G401 (cell line): Measurements from ENCODE around the gene CAMLG. TPM values are rescaled to one million over a fixed set of nuclear protein-coding genes. Genes with fewer than 3 reads are reported as not detected.
A peak's percentile ranks its signal among the peaks of the same experiment; 100 is the strongest.
"Not testable (repeated sequence)": the region's sequence is repeated elsewhere in the genome, so short reads cannot be mapped to it uniquely, and the experiment has no call there.

Experiments
- DNase-seq: peaks from one replicate; pipeline ENCODE4 v3.0.0-alpha.2; 2015; ENCODE audit warnings: low spot score
- in situ Hi-C: cut with HindIII; loops from 2 replicates; pipeline ENCODE4 v1.10.0; 2016; ENCODE audit warnings: low sequenced_read_pairs, mixed read lengths
- total RNA-seq: library from RNA; depleted of rRNA; stranded (reverse); fragments of >200 nt; shearing (Covaris generic); gene quantifications from 2 replicates; pipeline ENCODE4 v1.2.3, GENCODE V29; 2014; rRNA removed

The CAMLG gene
- total RNA-seq, result 26.2 and 39.2 TPM in 2 replicates

DNA sequence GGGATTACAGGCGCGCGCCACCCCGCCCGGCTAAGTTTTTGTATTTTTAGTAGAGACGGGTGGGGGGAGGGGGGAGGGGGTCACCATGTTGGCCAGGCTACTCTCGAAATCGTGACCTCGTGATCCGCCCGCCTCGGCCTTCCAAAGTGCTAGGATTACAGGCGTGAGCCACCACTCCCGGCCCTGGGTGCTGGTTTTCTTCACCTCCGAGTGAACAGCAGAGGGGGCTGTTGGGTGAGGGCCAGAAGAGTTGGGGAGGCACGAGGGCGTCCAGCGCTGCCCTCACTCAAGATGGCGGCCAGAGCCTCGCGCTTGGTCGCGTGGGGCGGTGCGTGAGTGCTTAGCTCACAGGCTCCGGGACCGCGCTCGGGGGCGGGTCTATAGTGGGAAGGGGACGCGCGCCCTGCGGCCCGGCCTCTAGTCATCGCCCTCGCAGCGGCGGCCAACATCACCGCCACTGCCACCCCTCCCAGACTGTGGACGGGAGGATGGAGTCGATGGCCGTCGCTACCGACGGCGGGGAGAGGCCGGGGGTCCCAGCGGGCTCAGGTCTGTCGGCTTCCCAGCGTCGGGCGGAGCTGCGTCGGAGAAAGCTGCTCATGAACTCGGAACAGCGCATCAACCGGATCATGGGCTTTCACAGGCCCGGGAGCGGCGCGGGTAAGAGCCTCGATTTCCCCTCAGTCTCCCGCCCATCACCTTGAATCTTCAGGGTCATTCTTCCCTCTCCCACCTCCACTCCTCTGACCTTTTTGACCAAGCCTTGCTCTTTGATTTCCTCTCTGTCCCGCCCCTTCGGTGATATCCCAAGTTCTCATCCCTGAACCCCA is at the start of gene CAMLG:
TSS of gene CAMLG (plus strand) at position 416 of the 830 bp plus-strand sequence. CDS start at position 489, 73 bp downstream.
- DNase-seq, result peak; percentile 98
- in situ Hi-C loops, result no loop called here

DNA sequence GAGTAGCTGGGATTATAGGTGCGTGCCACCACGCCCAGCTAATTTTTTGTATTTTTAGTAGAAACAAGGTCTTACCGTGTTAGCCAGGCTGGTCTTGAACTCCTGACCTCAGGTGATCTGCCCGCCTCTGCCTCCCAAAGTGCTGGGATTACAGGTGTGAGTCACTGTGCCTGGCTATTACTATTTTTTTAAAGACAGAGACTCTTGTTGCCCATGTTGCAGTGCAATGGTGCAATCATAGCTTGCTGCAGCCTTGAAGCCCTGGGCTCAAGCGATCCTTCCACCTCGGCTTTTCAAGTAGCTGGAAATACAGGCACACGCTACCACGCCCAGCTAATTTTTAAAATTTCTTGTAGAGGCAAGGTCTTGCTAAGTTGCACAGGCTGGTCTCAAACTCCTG is 48.2 kb upstream of the CAMLG start:
- DNase-seq, in situ Hi-C loops: not testable (repeated sequence)

DNA sequence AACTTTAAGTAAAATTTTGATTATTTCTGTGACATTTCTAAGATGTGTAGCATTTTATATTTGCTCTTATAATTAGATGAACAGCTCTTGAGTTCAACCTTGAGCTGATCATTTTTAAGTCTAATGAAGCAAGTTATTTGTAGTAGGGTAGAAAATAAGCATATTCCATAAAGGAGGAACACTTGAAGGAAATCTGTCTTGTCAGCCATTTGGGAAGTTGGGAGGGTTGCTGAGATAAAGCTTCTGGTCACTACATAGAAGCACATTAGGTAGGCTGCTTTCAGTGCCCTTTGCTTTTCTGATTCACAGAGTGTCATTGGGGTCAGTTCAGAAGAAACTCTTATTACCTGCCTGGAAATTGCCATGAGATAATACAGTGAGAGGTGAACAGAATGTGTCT is 45.6 kb upstream of the CAMLG start:
- in situ Hi-C loops, result no loop called here
- DNase-seq, result no peak

DNA sequence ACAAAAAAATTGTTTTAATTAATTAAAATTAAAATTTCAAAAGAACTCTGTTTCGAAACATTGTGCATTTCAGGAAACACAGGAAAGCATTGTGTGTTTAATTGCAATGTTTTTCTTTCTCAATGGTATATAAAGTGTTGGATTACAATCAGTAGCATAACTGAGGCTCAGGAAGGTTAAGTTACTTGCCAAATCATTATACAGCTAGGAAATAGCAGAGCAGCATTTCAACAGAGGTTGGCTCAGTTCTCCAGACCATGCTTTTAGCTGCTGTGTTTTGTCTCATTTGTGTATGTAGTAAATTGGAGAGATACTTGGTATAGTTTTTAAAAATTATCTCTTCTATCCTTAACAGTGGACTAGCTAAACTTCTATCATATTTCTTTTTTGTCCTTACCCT is 30.0 kb upstream of the CAMLG start:
- DNase-seq, result no peak
- in situ Hi-C loops, result no loop called here

DNA sequence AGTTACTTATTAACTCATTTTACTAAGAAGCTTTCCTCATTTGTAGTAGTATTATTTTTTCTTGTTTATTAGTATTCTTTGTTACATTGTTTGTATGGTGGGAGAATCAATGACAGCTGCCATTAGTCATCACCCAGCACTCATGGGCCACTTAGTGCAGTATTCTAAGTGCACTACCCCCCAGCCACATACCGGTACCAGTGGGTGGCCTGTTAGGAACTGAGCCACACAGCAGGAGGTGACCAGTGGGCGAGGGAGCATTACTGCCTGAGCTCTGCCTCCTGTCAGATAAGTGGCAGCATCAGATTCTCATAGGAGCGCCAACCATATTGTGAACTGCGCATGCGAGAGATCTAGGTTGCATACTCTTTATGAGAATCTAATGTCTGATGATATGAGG is 24.2 kb upstream of the CAMLG start:
- DNase-seq, result no peak
- in situ Hi-C loops, result no loop called here

DNA sequence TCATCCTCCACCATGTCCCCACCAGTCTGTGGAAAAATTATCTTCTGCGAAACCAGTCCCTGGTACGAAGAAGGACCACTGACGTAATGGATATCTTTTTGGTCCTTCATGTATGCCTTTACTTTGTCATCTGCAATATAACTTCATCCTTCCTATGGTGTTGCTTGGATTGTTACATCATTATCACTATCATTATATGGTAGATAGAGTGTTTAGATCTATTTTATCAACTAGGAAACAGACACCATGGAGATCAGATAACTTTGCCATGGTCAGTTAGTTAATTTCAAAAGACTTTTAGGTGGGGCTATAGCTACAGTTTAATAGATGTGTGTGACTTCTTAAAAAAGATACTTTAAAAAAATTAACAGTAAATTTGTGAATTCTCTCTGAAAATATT is 23.8 kb upstream of the CAMLG start:
- DNase-seq, result no peak
- in situ Hi-C loops, result no loop called here

DNA sequence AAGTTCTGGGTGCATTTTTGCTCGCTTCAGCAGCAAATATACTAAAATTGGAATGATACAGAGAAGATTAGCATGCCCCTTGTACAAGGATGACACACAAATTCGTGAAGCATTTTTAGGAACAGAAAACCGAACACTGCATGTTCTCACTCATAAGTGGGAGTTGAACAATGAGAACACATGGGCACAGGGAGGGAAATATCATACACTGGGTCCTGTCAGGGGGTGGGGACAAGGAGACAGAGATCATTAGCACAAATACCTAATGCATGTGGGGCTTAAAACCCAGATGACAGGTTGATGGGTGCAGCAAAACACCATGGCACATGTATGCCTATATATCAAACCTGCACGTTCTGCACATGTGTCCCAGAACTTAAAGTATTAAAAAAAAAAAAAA is 22.9 kb upstream of the CAMLG start:
- in situ Hi-C loops, DNase-seq: not testable (repeated sequence)

DNA sequence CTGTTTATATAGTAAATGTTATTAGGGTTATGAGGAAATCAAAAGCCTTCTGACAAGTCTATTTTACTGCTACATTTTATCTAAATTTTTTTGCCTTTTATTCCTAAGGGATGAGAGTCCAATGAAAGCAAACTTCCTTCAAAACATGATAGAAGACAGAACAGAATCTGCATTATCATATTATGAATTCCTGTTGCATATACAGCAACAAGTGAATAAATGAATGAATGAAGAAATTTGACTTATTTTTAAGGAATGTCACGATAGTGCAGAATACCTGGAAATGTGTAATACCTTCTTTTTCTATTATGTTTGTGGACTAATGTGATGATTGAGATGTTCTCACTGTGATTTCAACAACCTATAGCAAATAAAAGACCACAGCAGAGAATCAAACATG is 13.5 kb upstream of the CAMLG start:
- no peak for DNase-seq
- in situ Hi-C loops, result no loop called here

DNA sequence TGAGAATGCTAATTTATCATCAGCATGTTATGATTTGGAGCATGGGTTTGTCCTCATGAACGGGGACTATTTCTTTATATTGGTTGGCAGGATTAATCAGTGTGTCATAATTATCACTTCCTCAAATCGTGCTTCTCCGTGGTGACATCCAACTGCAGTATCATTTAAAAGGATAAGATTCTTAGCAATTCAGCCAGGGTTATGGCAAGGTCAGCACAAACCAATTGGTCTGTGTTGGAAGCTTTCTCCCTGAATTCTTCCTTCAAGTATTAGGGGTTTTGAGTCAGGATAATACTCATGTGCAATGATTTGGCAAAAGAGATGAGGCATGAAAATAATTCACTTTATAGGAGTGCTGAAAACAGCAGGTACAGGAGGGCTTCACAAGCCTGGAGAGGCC is 5.5 kb upstream of the CAMLG start:
- in situ Hi-C loops, result no loop called here
- no peak for DNase-seq

DNA sequence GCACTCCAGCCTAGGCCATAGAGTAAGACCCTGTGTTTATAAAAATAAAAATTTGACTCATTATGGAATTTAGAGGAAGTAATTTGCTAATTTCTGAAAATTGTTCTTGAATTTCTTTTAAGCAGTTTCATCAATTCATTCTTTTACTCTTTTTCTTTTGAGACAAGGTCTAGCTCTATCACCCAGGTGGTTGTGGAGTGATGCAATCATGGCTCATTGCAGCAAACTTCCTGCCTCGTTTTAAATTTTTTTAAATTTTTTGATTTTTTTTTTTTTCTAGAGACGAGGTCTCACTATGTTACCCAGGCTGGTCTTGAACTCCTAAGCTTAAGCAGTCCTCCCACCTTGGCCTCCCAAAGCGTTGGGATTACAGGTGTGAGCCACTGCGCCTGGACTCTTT is 3.1 kb upstream of the CAMLG start:
- no peak for DNase-seq
- in situ Hi-C loops, result no loop called here

DNA sequence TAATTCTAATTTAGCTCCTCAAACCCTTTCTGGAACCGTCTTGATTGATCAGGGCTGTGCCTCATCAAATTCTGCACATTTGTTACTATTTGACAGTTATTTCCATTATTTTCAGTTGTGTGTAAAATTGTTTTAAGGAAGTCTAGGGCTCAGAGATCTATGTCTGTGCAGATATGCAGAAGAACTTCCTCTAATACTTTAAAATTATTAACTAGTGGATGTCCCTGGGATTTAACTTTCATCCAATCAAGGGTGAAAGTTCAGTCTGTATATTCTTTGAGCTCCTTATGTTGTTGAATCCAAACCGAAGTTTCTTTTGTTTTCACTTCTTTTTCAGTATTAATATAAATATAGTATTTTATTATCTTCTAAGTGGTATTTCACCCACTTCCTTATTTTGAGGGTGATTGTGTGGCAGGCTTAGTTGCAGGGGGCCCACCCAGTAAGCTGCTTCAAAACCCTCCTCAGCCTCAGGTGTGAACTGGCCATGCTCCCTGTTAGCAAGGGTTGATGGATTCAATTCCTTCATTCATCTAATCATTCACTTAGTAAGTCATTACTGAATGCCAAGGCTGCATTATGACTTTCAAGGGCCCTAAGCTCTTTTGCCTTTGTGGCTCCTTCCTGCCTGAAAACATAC is 2.1 kb upstream of the CAMLG start:
- DNase-seq, result no peak
- in situ Hi-C loops, result no loop called here

DNA sequence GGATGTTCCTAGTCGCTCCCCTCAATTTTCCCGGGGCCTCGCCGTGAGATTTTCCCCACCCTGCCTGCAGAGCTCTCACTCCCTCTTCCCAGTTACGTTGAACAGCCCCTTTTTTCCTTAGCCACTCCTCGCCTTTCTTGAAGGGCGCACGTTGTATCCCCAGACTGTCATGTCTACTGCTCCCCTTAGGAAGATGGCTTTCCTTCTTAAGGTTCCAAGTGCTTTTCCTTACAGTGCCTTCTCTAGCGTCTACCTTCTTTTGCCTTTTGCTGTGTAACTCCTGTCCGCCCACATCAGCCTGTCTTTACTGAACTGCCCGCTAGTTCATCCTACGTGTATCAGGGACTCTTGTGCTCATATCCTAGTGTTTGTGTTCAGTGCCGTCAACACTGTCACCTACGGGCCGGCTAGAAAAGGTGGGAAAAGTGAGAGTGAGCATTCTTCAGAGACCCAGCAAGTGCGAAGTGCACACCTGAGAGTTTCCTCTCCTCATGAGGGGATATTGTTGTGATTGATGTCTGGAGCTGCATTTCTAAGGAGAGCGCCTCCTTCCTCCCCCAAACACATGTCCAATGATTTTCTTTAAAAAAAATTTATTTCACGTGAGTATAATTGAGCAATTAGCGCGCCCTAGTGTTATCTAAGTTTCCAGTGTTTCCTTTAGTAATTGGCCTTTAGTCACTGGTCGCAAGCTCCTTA is 764 bp downstream of the CAMLG start:
- in situ Hi-C loops, result no loop called here
- peak; percentile 58 for DNase-seq

DNA sequence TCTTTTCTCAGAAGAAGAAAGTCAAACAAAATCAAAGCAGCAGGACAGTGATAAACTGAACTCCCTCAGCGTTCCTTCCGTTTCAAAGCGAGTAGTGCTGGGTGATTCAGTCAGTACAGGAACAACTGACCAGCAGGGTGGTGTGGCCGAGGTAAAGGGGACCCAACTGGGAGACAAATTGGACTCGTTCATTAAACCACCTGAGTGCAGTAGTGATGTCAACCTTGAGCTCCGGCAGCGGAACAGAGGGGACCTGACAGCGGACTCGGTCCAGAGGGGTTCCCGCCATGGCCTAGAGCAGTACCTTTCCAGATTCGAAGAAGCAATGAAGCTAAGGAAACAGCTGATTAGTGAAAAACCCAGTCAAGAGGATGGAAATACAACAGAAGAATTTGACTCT is 2.7 kb downstream of the CAMLG start:
- in situ Hi-C loops, result no loop called here
- no peak for DNase-seq

DNA sequence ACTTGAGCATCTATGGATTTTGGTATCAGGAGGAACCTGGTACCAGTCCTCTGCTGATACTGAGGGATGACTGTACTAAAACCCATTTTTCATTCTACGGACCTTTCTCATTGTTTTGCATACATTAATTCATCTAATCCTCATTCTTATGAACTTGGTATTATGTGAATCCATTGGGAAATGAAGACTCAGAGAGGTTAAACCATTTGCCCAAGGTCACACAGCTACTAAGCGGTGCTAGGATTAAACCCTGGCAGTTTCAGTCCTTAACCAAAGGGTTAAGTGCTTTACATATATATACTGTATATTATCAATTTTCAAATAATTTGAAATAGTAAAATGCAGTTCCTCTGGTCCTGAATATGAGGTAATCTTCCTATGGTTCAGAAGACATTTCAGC is 3.8 kb downstream of the CAMLG start:
- DNase-seq, result no peak
- in situ Hi-C loops, result no loop called here

DNA sequence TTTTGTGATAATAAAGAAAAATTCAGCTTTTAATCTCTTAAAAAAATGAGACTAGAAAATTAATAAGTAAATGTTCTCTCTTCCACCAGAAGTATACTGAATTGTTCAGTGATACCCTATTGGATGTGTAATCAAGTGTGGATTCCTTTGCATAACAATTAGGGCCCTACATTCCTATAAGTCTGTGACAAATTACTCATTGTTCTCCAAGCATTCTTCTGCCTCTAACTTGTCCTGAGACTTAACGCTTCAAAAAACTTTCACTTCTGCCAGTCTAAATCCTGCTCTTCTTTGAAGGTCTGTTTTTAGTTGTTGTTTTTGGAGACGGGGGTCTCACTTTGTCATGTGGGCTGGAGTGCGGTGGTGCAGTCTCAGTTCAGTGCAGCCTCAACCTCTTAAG is 11.1 kb downstream of the CAMLG start:
- in situ Hi-C loops, result no loop called here
- DNase-seq, result no peak

DNA sequence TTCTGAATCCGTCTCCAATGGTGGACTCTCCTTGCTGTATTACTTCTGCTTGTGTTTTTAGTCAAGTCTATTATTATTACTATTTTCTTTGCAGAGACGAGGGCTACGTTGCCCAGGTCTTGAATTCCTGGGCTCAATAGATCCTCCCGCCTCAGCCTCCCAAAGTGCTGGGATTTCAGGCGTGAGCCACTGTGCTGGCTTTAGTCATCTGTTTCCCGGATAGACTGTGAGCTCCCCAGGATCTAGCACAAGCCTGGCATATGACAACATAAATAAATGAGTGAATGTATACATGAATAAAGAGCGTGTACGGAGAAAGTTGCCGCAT is 19.8 kb downstream of the CAMLG start:
- DNase-seq, result no peak
- in situ Hi-C loops, result loop anchor here (10.0 kb wide), 1 partner anchor 177 kb away; no protein-coding TSS in a partner anchor

DNA sequence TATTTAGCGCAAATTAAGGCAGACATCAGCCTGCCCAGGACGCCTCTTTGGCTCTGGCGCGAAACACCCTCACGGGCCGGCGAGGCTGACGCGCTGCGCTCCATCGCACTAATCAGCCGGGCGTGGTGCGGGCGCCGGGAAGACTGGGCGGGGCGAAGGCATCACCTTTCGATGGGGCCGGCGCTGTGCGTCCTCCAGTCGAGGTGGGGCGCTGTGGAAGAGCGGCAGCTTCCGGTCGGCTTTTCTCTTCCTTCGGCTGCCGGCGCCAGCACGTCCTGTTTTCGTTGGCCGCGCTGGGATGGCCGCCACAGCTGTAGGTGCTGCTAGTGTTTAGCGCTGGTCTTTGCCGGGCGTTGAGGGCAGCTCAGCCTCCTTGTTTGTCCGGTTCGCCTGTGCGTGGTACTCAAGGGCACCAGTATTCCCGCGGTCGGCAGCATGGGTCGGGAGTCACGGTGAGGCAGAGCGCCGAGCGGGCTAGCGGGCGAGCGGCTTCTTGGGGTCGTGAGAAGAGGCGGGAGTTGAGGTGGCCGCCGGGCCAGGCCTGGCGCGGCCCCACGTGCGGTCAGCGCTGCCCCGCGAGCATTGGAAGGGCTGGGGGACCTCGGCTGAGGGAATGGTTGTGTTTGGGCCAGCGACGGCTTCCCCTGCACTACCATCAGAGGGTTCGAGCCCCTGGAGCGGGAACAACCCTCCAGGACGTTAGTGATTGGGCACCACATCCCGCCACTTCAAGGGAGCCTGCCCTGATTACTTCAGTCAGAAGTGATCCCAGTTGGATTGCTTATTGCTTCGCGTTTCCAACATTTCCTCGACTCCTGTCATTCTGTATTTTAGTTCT is 20.4 kb downstream of the CAMLG start, which contains the start of gene DDX46:
TSS of gene DDX46 (plus strand) at position 276 of the 838 bp plus-strand sequence. CDS start at position 436, 160 bp downstream.
- in situ Hi-C loops, result loop anchor here (10.0 kb wide), 1 partner anchor 176 kb away; no protein-coding TSS in a partner anchor
- DNase-seq, result peak; percentile 94

DNA sequence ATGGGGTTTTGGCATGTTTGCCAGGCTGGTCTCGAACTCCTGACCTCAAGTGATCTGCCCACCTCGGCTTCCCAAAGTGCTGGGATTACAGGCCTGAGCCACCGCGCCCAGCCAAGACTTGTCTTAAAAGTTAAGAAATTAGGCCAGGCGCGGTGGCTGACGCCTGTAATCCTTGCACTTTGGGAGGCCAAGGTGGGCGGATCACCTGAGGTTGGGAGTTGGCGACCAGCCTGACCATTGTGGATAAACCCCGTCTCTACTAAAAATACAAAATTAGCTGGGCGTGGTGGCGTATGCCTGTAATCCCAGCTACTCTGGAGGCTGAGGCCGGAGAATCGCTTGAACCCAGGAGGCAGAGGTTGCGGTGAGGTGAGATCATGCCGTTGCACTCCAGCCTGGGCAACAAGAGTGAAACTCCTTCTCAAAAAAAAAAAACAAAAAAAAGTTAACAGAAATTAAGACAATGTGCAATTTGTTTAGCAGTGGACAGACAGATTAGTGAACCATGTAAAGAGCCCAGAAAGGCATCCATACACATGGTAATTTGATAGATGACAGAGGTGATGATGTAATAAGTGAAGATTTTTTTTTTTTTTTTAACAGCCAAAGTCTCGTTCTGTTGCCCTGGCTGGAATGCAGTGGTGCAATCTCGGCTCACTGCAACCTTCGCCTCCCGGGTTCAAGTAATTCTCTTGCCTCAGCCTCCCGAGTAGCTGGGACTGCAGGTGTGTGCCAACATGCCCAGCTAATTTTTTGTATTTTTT is 29.4 kb downstream of the CAMLG start:
- DNase-seq, in situ Hi-C loops: not testable (repeated sequence)
